HG03064 (cell line): Measurements from ENCODE around the gene UQCC5.

Source experiments
- ATAC-seq: cut with Tn5 transposase; IDR thresholded peaks from one replicate; pipeline ENCODE4 v1.9.1; 2021; ENCODE audit warnings: low read depth; ENCODE audit not compliant: unreplicated experiment

The UQCC5 gene

GRCh38 chr3:52536369-52537164, at the start of gene UQCC5:
UQCC5 (plus strand) TSS chr3:52536605; CDS start chr3:52536756, 151 bp downstream.
- ATAC-seq, result peak; percentile 72

GRCh38 chr3:52487050-52487787, 49.2 kb upstream of the UQCC5 start:
- ATAC-seq, result no peak

GRCh38 chr3:52487788-52488691, 48.4 kb upstream of the UQCC5 start:
- ATAC-seq, result no peak

- no peak for ATAC-seq
Measured at GRCh38 chr3:52488746-52489145, 47.7 kb upstream of the UQCC5 start.

- no peak for ATAC-seq
Measured at GRCh38 chr3:52489453-52489852, 47.0 kb upstream of the UQCC5 start.

GRCh38 chr3:52490035-52490938, 46.1 kb upstream of the UQCC5 start:
- no peak for ATAC-seq

GRCh38 chr3:52490939-52491526, 45.4 kb upstream of the UQCC5 start:
- no peak for ATAC-seq

GRCh38 chr3:52492059-52492458, 44.3 kb upstream of the UQCC5 start:
- no peak for ATAC-seq

GRCh38 chr3:52493232-52494017, 43.0 kb upstream of the UQCC5 start:
- no peak for ATAC-seq

- no peak for ATAC-seq
Measured at GRCh38 chr3:52494445-52494844, 42.0 kb upstream of the UQCC5 start.

GRCh38 chr3:52494886-52495495, 41.4 kb upstream of the UQCC5 start, which contains the start of gene STAB1:
STAB1 (plus strand) TSS chr3:52495338; CDS start chr3:52495414, 76 bp downstream.
- ATAC-seq, result no peak

GRCh38 chr3:52495777-52496602, 40.4 kb upstream of the UQCC5 start:
- no peak for ATAC-seq

GRCh38 chr3:52498137-52499054, 38.0 kb upstream of the UQCC5 start:
- no peak for ATAC-seq

GRCh38 chr3:52501046-52501445, 35.4 kb upstream of the UQCC5 start:
- ATAC-seq, result no peak

- no peak for ATAC-seq
Measured at GRCh38 chr3:52502001-52502400, 34.4 kb upstream of the UQCC5 start.

GRCh38 chr3:52502808-52503350, 33.5 kb upstream of the UQCC5 start:
- ATAC-seq, result no peak
